PC-3 (cell line): ENCODE data around the gene FHIP1B. TPM values are rescaled to one million over a fixed set of nuclear protein-coding genes. Genes with fewer than 3 reads are reported as not detected.

ENCODE experiments used
- ATAC-seq: fragments of 200-7000 bp; cut with Tn5 transposase; 2 replicates; pipeline ENCODE4 v1.9.1; 2020; ENCODE audit warnings: mild to moderate bottlenecking, moderate library complexity
- BruUV-seq: library from RNA; stranded (reverse); fragments of 400-500 nt; replicated peaks from 2 replicates; lab custom pipeline; 2021; lab: Mats Ljungman, UMichigan
- CTCF ChIA-PET: fragments of 300-600 bp; sonication (Branson Sonifier 250); formaldehyde crosslinking; loops from one replicate; lab custom pipeline; 2022; ENCODE audit warnings: antibody characterized with exemption; lab: Charles Lee
- POLR2A ChIA-PET: fragments of 300-600 bp; sonication (Branson Sonifier 250); formaldehyde crosslinking; loops from one replicate; lab custom pipeline; 2022; ENCODE audit warnings: antibody characterized with exemption; ENCODE audit not compliant: unreplicated experiment; lab: Charles Lee
- DNase-seq: peaks from one replicate; pipeline ENCODE4 v3.0.0-alpha.2; 2015
- H2AFZ ChIP-seq: fragments of 300-600 bp; sonication (generic); 2 replicates; pipeline ENCODE4 v1.6.0; 2016; ENCODE audit warnings: antibody characterized with exemption, low read length
- H3F3A ChIP-seq: fragments of 300-600 bp; sonication (generic); one replicate; pipeline ENCODE4 v1.6.0; 2017; ENCODE audit warnings: antibody characterized with exemption, low read length, control low read depth, mild to moderate bottlenecking; ENCODE audit not compliant: unreplicated experiment
- H3K27ac ChIP-seq: fragments of 300-600 bp; sonication (generic); 2 replicates; pipeline ENCODE4 v1.5.1; 2016; ENCODE audit warnings: mild to moderate bottlenecking, low read length
- H3K27me3 ChIP-seq: fragments of 300-600 bp; sonication (generic); 2 replicates; pipeline ENCODE4 v1.6.1; 2016; ENCODE audit warnings: low read length, mixed read lengths
- H3K36me3 ChIP-seq: fragments of 300-600 bp; sonication (generic); 2 replicates; pipeline ENCODE4 v1.6.1; 2016; ENCODE audit warnings: low read depth, mixed run types, low read length, mixed read lengths
- H3K4me1 ChIP-seq: fragments of 300-600 bp; sonication (generic); 2 replicates; pipeline ENCODE4 v1.5.1; 2016; ENCODE audit warnings: low read length; ENCODE audit not compliant: insufficient read depth
- H3K4me2 ChIP-seq: fragments of 300-600 bp; sonication (generic); 2 replicates; pipeline ENCODE4 v1.6.0; 2016; ENCODE audit warnings: low read length
- H3K4me3 ChIP-seq: fragments of 300-600 bp; sonication (generic); 2 replicates; pipeline ENCODE4 v1.5.1; 2016; ENCODE audit warnings: mild to moderate bottlenecking, low read length, mixed read lengths
- H3K79me2 ChIP-seq: fragments of 300-600 bp; sonication (generic); 2 replicates; pipeline ENCODE4 v1.6.1; 2017; ENCODE audit warnings: low read length, mixed read lengths
- H3K9ac ChIP-seq: fragments of 300-600 bp; sonication (generic); 2 replicates; pipeline ENCODE4 v1.6.0; 2016; ENCODE audit warnings: mild to moderate bottlenecking, low read length
- H3K9me2 ChIP-seq: fragments of 300-600 bp; sonication (generic); replicated peaks from 2 replicates; pipeline ENCODE4 v1.6.1; 2016; ENCODE audit warnings: mixed run types, low read length, mixed read lengths
- H3K9me3 ChIP-seq: fragments of 300-600 bp; sonication (generic); 2 replicates; pipeline ENCODE4 v1.6.1; 2016; ENCODE audit warnings: low read length, mixed read lengths
- H4K20me1 ChIP-seq: fragments of 300-600 bp; sonication (generic); 2 replicates; pipeline ENCODE4 v1.6.1; 2016; ENCODE audit warnings: low read length, mixed read lengths
- CTCF ChIP-seq: fragments of 300-600 bp; sonication (generic); conservative IDR thresholded peaks from 2 replicates; pipeline ENCODE4 v1.5.1; 2017; ENCODE audit warnings: antibody characterized with exemption, low read depth, mild to moderate bottlenecking, low read length
- EZH2 ChIP-seq: fragments of 300-600 bp; sonication (generic); IDR thresholded peaks from one replicate; pipeline ENCODE4 v1.6.1; 2017; ENCODE audit warnings: antibody characterized with exemption, mild to moderate bottlenecking, low read length; ENCODE audit not compliant: unreplicated experiment
- EZH2phosphoT487 ChIP-seq: fragments of 300-600 bp; sonication (generic); IDR thresholded peaks from 2 replicates; pipeline ENCODE4 v1.6.1; 2018; ENCODE audit warnings: mild to moderate bottlenecking, antibody characterized with exemption, low read length, borderline replicate concordance
- intact Hi-C: fragments of 100-400 bp; cut with micrococcal nuclease; formaldehyde crosslinking; loops from 2 replicates; pipeline ENCODE4 v1.9.0; 2023
- total RNA-seq: library from RNA; depleted of rRNA; stranded (reverse); fragments of >200 nt; gene quantifications from 2 replicates; pipeline ENCODE4 v1.2.3, GENCODE V29; 2014

The FHIP1B gene
- total RNA-seq, 1 experiment from 2014 or later = 30.4 TPM

- Histone ChIP-seq H3K4me2 (no peak overlapping the region), H3K4me1 (no peaks in the 10 kb centered on the region), H3K27ac (no peak overlapping the region), H3K9me2 (no peaks in the 10 kb centered on the region), H3K4me3 (no peak overlapping the region), H3K9ac (no peak overlapping the region), H3K9me3 (no peaks in the 10 kb centered on the region), H2AFZ (no peak overlapping the region), H3F3A (no peaks in the 10 kb centered on the region), H4K20me1 (no peaks in the 10 kb centered on the region), H3K36me3 (no peaks in the 10 kb centered on the region), H3K79me2 (no peaks in the 10 kb centered on the region), H3K27me3 (peaks cover 36% of the 10 kb centered on the region)
- intact Hi-C loops = no loop called here
- ATAC-seq (no peak), DNase-seq (no peak)
- CTCF ChIA-PET = no interaction called here
- POLR2A ChIA-PET = interaction anchor here (0.7 kb wide), 1 partner anchor 19 kb away, joined by 5 read pairs; the partner anchor contains the start of gene FHIP1B
- no peak for TF ChIP-seq EZH2
- TF ChIP-seq EZH2phosphoT487 = no peak
- TF ChIP-seq CTCF = no peak
- BruUV-seq = no TSS peak
Observed at GRCh38 chr11:6253197-6253596, 18.8 kb upstream of the FHIP1B start.

GRCh38 chr11:6251990-6252473 lies 17.6 kb upstream of the FHIP1B start:
- Histone ChIP-seq H3K27ac (no peak overlapping the region), H3F3A (no peaks in the 10 kb centered on the region), H3K9me3 (no peaks in the 10 kb centered on the region), H3K9ac (no peak overlapping the region), H3K4me2 (no peak overlapping the region), H3K36me3 (no peaks in the 10 kb centered on the region), H3K79me2 (no peaks in the 10 kb centered on the region), H3K9me2 (no peaks in the 10 kb centered on the region), H3K4me3 (no peak overlapping the region), H3K4me1 (no peaks in the 10 kb centered on the region), H3K27me3 (peaks cover 25% of the 10 kb centered on the region), H2AFZ (no peak overlapping the region), H4K20me1 (no peaks in the 10 kb centered on the region)
- DNase-seq = no peak
- CTCF ChIA-PET = interaction anchor here (0.8 to 2.5 kb wide), 2 partner anchors 44 to 111 kb away, joined by 6 to 15 read pairs; no protein-coding TSS in a partner anchor
- no TSS peak for BruUV-seq
- POLR2A ChIA-PET = no interaction called here
- intact Hi-C loops = loop anchor here (1.0 to 2.0 kb wide), 2 partner anchors 63 to 101 kb away; no protein-coding TSS in a partner anchor
- no peak for ATAC-seq
- no peak for TF ChIP-seq CTCF
- TF ChIP-seq EZH2 = no peak
- no peak for TF ChIP-seq EZH2phosphoT487

GRCh38 chr11:6251120-6251733 lies 16.8 kb upstream of the FHIP1B start:
- TF ChIP-seq EZH2phosphoT487 (no peak), CTCF (peak; percentile 80)
- intact Hi-C loops = loop anchor here (1.0 to 2.0 kb wide), 2 partner anchors 64 to 102 kb away; no protein-coding TSS in a partner anchor
- no peak overlapping the region for H3K9ac ChIP-seq

More at GRCh38 chr11:6251120-6251733, 16.8 kb upstream of the FHIP1B start:
- no peaks in the 10 kb centered on the region for H3F3A ChIP-seq
- H3K36me3 ChIP-seq = no peaks in the 10 kb centered on the region
- no peak overlapping the region for H2AFZ ChIP-seq
- ATAC-seq (peak; percentile 88), DNase-seq (peak; percentile 78)
- no TSS peak for BruUV-seq
- peaks cover 17% of the 10 kb centered on the region; the same call in 1 of the 2 replicates for H3K27me3 ChIP-seq
- H3K4me2 ChIP-seq = no peak overlapping the region
- no peak overlapping the region for H3K27ac ChIP-seq
- ChIA-PET POLR2A (interaction anchor here (0.9 kb wide), 1 partner anchor 73 kb away, joined by 3 read pairs; no protein-coding TSS in a partner anchor), CTCF (interaction anchor here (0.5 to 2.5 kb wide), 7 partner anchors 44 to 1161 kb away, joined by 3 to 15 read pairs (median 3); no protein-coding TSS in a partner anchor)
- no peaks in the 10 kb centered on the region for H3K9me3 ChIP-seq
- no peaks in the 10 kb centered on the region for H3K9me2 ChIP-seq
- H4K20me1 ChIP-seq = no peaks in the 10 kb centered on the region
- no peaks in the 10 kb centered on the region for H3K4me1 ChIP-seq
- H3K79me2 ChIP-seq = no peaks in the 10 kb centered on the region
- H3K4me3 ChIP-seq = no peak overlapping the region
